HG03575 (cell line): ENCODE measurements around the gene CHSY1.

Source experiments
- ATAC-seq: cut with Tn5 transposase; IDR thresholded peaks from one replicate; pipeline ENCODE4 v1.9.1; 2021; ENCODE audit not compliant: unreplicated experiment, insufficient number of reproducible peaks, low FRiP score; ENCODE audit errors: extremely low read depth

Gene CHSY1

DNA sequence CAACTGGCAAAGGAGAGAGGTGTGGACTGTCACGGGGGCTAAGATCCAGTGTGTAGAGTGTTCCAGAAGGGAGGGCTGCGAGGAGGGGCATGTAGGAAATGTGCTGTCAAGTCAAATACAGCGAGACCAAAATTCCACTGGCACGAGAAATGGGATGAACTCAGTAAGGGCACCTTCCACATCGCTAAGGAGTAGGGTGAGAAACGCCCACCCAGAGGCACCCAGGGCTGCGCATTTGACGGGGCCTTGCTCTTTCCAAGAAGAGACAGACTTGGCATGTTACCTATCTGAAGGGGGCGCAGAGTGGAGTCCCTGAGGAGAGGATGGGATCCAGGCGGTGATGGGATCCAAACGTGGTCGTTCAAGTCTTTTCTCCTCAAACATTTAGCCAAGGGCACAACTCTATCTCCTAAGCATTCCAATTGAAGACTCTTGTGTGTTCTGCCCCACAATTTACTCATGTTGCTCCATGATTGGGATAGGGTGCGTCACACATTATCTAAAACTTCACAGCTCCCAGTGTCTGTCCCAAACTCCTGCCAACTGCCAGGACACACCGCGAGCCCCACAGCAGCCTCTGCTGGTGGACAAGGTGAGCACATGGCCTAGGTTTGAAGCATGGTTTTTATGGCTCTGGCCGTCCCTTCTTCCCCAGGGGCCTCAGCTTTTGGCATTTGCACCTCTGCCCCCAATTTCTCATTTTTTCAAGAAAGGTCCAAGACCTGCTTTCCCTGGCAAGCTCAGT, 17.8 kb upstream of the CHSY1 start:
- no peak for ATAC-seq

DNA sequence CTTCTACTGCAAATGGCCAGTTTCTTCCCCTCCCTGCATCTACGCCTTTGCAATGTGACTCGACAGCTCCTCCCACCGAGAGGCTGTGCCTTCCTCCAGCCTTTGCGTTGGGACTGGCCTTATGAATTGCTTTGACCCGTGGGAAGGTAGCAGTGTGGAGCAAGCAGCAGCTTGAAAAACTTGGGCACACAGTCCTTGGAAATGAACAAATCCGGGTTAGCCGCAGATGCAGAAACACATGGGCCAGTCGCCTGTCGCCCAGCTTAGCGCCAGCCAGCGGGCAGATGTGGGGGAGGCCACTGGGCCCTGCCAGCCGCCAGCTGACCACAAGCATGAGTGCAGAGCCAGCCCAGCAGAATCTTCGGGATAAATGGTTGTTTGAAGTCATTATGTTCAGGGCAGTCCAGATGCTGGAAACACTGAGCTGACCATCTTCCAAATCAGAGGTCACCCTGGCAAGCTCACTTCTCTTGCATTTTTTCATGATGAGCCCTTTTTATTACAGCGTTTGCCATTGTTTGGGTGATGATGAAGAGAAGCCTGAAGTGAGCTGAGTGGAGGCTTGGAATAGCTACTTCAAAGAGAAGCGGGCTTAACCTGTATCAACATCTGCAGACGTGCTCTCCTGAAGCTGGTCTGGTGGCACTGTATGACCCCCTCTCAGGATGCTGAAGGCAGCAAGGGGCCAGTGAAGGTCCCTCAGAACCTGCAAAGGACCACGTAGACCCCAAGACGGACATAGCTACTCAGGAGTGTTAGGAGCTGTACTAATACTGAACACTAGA, 15.7 kb upstream of the CHSY1 start:
- ATAC-seq = no peak

DNA sequence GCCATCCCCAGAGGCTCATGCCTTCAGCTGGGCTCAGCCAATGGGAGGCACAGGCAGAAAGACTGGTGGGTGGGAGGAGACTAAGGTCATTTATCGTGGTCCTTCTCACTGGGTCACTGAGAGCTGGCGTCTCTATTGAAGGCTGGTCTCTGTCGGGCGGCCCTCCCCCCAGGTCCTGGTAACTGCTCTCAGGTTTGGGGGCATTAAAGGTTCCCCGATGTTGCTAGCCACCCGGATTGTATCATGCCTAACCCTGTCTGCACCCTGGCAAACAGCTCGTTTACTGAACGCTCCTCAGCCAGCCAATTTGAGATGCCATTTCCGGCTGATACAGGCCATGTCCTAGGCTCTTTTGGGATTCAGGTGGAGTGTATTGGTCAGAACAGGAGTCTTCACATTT, 14.9 kb upstream of the CHSY1 start:
- no peak for ATAC-seq

DNA sequence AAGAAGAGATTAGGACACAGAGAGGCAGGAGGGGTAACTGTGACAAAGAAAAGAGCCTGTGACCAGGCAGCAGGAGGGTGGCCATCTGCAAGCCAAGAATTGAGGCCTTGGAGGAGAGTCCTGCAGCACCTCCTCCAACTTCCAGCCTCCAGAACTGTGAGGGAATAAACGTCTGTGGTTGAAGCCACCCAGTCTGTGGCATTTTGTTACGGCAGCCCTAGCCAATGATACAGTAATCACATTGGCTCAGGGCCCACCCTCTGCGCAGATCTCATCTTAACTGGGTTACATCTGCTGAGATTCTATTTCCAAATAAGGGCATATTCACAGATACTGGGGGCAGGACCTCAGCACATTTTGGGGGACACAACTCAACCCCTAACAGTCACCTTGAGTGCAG, 14.2 kb upstream of the CHSY1 start:
- ATAC-seq = no peak

DNA sequence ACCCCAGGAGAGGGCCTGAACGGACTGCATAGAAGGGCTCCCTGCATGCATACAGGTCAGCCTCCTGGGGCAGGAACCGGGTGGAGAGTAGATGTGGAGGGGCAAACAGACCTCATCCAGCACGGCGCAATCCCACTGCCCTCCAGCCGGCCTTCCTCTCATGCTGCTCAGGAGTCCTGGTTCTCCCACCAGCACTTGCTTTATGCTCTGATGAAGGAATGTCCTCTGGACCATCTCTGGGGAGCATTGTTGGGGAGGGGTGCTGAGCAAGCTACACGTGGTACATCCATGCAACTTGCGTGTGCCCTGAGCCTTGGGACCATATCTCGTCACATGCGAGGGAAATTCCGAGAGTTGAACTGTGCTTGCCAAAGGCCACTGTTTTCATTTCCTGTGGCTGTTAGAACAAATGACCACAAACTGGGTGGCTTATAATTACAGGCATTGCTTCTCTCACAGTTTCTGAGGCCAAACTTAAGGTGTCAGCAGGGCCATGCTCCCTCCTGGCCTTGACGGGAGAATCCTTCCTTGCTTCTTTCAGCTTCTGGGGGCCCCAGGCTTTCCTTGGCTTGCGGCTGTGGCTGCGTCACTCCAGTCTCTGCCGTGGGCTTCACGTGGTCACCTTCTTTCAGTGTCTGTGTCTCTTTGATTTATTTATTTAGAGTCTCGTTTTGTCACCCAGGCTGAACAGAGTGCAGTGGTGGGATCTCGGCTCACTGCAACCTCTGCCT, 13.2 kb upstream of the CHSY1 start:
- no peak for ATAC-seq

DNA sequence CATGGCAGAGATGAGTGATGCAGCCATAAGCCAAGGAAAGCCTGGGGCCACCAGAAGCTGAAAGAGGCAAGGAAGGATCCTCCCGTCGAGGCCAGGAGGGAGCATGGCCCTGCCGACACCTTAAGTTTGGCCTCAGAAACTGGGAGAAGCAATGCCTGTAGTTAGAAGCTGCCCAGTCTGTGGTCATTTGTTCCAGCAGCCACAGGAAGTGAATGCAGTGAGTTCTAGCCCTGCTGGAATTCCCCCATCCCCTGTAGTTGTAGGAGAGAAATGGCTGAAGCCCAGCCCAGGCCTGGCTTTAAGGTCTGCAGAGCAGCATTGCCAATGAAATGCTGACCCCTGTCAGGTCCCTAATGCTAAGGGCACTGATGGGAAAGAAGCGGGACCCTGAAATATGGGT, 12.2 kb upstream of the CHSY1 start:
- no peak for ATAC-seq

DNA sequence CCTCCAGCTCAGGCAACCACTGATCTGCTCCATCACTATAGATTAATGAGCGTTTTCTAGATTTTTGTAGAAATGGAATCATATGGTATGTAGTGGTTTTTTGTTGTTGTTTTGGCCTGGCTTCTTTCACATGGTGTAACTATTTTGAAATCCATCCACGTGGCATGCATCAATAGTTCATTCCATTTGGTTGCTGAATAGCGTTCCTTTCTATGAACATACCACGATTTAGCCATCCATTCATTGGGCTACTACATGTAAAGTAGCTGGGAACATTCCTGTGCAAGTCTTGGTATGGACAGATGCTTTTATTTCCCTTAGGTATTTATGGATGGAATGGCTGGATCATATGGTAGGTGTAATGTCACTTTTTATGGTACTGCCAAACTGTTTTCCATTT, 10.7 kb upstream of the CHSY1 start:
- ATAC-seq = no peak

DNA sequence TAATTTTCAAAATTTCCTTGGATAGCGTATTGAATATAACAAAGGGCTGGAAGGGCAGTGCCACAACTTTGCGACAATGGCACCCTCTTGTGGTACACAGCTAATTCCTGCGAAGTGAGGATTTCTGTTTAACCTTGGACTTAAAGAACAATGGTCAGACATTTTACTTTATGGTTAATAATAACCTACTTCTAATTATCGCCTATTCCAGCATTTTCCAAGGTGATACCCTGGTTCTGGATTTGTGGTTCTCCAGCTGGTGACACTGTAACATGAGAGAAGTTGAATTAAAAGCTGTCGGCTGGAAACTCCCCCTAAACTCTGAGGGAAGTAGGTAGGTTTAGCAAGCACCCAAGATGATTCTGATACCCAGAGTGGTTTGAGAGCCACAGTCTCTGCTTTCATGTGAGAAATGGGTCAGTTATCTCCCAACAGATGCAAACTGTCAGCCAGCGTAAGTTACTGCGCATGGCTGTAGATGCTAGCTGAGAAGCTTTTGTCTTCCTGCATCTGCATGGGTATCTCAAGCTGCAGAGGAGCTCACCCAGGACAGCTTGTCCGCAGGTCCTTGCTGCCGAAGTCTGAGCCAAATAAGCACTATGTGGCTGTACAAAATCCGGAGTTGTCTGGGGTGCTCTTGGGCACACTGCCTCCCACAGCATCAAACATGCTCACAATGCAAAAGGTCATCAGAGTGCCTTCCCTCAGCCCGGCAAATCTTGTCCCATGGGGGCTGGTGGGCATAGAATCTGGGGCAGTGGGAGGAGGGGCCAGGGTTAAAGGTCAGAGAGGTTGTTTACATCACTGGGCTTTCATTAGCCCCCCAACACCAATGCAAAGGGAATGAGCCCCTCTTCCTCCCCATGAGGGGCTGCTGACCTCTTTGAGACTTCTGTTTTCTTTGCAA, 6.6 kb upstream of the CHSY1 start:
- no peak for ATAC-seq

DNA sequence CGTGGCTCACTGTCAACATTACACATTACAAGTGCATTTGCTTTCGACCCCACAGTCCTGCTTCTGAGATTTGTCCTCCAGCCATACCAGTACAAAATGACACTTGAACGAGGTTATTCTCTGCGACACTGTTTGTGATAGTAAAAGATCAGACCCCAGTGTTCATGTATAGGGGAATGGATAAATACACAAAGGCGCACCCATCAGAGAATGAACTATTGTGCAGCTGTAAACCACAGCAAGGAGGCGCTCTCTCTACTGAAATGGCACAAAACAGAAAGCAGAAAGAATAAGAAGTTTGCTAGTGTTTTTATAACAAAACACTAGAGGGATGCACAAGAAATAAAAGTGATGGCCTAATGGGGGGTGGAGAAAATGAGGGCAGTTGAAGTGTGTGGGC, 4.9 kb upstream of the CHSY1 start:
- no peak for ATAC-seq

DNA sequence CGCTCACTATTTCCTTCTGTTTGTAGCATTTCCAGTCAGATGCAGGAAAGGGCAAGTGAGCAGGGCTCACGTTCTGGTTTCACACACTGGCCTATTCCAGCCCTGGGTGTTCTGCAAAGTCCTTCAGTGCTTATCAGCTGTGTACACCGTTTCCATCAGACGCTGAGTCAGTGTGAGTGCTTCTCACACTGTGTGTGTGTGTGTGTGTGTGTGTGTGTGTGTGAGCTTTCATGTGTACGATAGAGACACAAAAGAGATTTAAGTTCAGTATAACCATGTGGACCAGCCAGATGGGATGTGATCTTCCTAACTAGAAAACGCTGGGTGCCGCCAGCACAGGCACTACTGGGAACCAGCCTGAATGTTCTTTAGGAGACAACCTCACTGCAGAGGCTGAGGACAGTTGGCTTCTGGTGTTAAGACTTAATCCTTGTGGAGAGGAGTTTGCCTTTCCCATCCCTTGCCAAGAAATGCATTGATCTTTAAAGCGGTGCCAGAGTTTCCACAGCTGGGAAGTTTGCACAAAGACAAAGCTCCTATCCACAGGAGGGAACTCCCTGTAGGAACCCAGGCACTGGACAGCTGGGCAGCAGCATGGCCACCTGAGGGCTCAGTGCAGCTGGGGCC, 3.9 kb upstream of the CHSY1 start:
- no peak for ATAC-seq

DNA sequence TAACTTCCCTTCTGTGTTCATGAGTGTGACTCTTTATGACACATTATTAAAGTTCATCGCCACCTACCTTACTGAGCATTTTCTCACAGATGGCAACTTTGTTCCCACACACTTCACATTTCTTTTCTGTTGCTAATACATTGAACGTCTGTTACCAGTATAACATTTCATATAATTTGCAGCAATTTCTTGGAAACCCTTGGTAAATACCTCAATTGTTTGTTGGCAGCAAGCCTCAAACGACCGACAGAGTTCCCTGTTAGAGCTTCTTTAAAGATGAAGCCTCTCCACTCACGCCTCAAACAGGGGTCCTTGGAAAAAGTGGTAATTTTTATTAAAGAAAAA, 3.2 kb upstream of the CHSY1 start:
- ATAC-seq = no peak

DNA sequence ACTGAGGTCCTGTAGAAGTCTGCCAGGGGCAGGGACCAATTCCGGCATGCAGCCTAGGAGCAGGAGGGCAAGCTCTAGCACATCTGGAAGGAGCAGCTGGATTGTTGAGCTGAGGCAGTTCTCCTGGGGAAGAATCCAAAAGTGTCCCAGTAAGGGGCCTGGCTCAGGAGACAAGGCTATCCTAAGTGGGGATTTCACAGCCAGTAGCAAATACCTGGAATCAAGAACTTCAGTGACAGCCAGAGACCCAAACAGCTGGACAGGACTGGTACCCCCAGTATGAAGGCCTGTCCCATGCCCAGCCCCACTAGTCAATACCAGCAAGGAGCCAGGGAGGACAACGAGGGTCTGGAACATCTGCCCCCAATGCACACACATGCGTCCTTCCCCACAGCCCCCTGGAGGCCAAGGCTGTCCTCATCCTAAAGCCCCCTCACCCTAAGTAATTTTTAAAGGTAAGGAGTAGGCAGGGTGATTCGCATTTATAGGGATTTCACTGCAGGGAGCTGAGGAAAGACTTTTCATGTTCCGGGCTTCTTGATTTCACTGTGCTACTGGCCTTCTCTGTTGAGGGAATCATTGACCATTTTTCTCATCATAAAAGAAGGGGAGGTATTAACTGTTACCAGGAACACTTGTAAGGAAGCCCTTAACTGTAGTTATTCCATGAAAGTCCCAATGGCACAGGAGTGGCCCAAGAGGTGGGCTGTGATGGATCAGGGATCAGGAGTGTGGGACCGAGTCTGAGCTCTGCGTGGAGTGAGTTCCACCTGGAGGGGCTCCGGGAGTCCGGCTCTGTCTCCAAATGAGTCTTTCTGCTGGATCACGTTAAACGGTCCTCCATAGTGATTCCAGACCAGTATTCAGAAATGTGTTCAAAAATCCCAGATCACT, 2.6 kb upstream of the CHSY1 start:
- no peak for ATAC-seq

DNA sequence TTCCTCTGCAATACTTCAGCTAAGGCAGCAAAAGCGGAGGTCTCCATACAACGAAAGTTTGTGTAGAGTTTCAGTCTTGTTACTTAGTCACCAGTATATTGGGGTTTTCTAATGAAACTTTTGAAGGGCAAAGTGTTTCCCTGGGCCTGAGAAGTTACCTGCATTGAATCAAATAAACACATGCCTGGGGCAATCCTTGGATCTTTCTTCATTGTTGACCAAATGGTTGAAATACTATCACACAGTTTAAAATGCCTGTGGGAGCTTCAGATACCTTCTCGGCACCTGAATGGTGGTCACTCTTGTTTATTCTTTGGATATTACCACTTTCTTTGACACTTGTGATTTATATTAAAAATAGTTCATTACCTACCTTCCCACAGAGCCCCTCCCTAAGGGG, 988 bp upstream of the CHSY1 start:
- ATAC-seq = no peak

DNA sequence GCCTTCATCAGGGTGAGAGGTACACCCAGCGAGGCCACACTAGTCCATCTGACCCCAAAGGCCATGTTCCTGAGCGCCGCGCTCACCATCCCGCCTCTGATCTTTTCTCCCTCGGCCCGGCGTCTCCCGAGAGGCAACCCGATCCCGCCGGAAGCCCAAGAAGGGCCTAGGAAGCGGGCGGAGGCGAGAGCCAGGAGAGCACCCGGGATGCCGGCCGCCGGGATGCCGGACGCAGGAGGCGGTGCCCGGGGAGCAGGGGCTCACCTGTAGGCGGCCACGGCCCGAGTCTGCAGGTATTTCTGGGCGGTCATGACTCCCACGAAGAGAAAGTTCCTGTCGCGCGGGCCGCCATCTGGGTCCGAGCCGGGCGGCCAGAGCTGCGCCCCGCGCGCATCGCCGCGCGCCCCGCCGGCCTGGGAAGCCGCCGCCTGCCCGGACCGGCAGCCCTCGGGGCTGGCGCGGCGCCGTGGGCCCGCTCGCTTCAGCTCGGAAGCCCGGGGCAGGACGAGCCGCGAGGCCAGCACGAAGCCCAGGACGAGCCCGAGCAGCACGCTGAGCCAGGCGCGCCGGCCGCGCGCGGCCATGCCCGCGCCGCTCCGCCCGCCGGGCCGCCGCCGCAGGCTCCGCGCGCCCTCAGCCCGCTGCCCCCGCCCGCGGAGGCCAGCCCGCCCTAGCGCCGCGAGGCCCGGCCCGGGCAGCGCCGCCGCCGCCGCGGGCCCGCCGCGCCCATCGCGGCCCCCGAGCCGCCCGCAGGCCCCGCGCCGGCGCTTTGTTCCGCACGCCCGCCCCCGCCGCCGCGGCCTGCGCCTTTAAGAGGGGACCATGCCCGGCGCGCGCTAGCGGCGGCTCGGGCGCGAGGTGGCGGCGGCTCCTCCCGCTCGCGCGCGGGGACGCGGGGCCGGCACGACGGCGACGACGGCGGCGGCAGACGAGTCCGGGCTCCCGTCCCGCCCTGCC, 697 bp downstream of the CHSY1 start:
- ATAC-seq = no peak

DNA sequence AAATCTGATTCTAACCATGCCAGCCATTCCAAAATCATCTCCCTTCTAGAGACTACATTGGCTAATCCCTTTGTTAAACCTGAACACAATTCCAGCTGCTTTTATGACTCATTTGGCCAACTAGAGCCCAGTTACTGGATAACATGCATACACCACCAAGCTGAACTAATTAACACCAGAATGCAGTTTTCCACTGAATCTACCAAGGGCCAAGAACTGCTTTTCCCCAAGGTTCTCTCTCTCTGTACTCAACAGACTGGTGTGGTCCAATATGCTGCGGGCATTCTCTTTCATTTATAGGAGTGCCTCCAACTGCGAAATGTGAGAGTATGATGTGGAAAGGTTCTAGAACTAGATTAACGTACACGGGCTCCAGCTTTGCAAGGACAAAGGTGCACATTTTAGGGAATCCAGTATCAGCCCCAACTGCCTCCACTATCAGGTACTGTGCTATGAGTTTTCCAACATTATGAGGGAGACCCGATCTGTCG, 1.5 kb downstream of the CHSY1 start:
- ATAC-seq = no peak

DNA sequence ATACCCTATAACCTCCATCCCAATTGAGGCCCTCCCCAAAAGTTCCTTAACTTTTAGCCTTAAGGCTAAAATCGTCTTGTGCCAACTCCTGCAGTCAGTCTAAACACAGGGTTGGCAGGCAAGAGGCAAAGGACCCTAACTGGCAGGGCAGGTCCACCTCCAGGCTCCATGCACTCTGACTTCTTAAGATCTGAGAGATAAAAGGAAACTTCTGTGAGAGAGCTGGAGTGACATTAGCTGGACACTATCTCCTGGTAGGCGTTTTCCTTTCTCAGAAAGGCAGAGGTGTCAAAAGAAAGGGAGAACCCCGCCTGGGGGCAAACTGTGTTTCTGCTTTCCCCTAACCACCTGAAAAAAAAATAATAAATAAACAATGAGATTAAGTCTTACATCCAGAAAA, 3.6 kb downstream of the CHSY1 start:
- no peak for ATAC-seq
